Prostate gland (tissue), 2 donors: ENCODE results near the gene GNPAT. TPM values are rescaled to one million over a fixed set of nuclear protein-coding genes. Genes with fewer than 3 reads are reported as not detected.

Experiments
- DNase-seq: peaks from one replicate; pipeline ENCODE4 v3.0.0-alpha.2; 2019; ENCODE audit warnings: low spot score
- H3K27ac ChIP-seq, 2 donors: fragments of 200-600 bp; sonication (generic); 2 replicates each; pipeline ENCODE4 v1.5.1; 2017 to 2019
- H3K27me3 ChIP-seq: fragments of 200-600 bp; sonication (generic); replicated peaks from 2 replicates; pipeline ENCODE4 v1.5.1; 2019; ENCODE audit not compliant: insufficient read depth
- H3K36me3 ChIP-seq, 2 donors: fragments of 200-600 bp; sonication (generic); 1 replicate in 1 of 2; 2 replicates in 1 of 2; pipeline versions ENCODE4 v1.5.1 to v1.8.1; 2017 to 2019
- H3K4me1 ChIP-seq: fragments of 200-600 bp; sonication (generic); replicated peaks from 2 replicates; pipeline ENCODE4 v1.5.1; 2019
- H3K4me3 ChIP-seq, 2 donors: fragments of 200-600 bp; sonication (generic); 2 replicates each; pipeline ENCODE4 v1.5.1; 2017 to 2019
- H3K9me3 ChIP-seq: fragments of 200-600 bp; sonication (generic); 2 replicates; pipeline ENCODE4 v1.5.1; 2017
- POLR2A ChIP-seq: fragments of 450-650 bp; IDR thresholded peaks from one replicate; pipeline ENCODE4 v1.6.1; 2016; ENCODE audit warnings: antibody characterized with exemption, mild to moderate bottlenecking
- POLR2AphosphoS5 ChIP-seq: sonication (generic); formaldehyde crosslinking; IDR thresholded peaks from one replicate; pipeline ENCODE4 v1.6.1; 2017; ENCODE audit warnings: antibody characterized with exemption
- WGBS: methylation state at CpG from one replicate; pipeline ENCODE4 v1.1.5; 2018; 5-methylcytosine and 5-hydroxymethylcytosine counted together
- intact Hi-C: fragments of 100-400 bp; cut with DNase I; formaldehyde crosslinking; loops from one replicate; pipeline ENCODE4 v1.14.2; 2022
- total RNA-seq, 2 donors: library from RNA; depleted of rRNA; stranded (reverse); fragments of >200 nt; gene quantifications; one replicate each; pipeline ENCODE4 v1.1.0, GENCODE V29; 2016
- TF ChIP-seq, protein P1 (sequence below), 4 experiments: fragments of 200-600 bp in 2 of 4; fragments of 450-650 bp in 2 of 4; sonication (generic) in 2 of 4; IDR thresholded peaks; 1 replicate in 3 of 4; 2 replicates in 1 of 4; pipeline ENCODE4 v1.5.1; 2016 to 2019; ENCODE audit warnings: antibody characterized with exemption in 4 of 4, mild to moderate bottlenecking in 2 of 4, moderate library complexity in 2 of 4

The GNPAT gene
- total RNA-seq, 2 donors from 2014 or later, result 40.6 to 45.2 TPM

DNA sequence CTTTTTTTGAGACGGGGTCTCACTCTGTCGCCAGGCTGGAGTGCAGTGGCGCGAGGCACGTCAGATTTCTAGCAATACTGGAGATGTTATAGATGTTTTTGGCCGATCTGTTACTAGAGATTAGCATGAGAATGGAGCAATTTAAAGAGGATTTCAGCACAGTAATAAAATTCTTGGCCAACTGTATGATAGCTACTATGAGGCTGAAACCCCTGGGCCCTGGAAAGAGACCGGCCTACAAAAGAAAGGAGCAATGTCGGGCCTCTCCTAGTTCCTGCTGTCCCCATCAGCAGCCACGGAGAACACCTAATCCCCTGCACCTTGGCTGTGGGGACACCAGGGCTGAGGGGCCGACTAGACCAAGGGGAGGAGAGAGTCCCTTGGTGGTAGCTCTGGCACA is 9.5 kb upstream of the GNPAT start:
- H3K9me3 ChIP-seq, result no peaks in the 10 kb centered on the region
- H3K4me1 ChIP-seq, result no peaks in the 10 kb centered on the region
- DNase-seq, result no peak
- TF ChIP-seq POLR2AphosphoS5 (no peak), POLR2A (no peak)
- TF ChIP-seq, protein P1, sequence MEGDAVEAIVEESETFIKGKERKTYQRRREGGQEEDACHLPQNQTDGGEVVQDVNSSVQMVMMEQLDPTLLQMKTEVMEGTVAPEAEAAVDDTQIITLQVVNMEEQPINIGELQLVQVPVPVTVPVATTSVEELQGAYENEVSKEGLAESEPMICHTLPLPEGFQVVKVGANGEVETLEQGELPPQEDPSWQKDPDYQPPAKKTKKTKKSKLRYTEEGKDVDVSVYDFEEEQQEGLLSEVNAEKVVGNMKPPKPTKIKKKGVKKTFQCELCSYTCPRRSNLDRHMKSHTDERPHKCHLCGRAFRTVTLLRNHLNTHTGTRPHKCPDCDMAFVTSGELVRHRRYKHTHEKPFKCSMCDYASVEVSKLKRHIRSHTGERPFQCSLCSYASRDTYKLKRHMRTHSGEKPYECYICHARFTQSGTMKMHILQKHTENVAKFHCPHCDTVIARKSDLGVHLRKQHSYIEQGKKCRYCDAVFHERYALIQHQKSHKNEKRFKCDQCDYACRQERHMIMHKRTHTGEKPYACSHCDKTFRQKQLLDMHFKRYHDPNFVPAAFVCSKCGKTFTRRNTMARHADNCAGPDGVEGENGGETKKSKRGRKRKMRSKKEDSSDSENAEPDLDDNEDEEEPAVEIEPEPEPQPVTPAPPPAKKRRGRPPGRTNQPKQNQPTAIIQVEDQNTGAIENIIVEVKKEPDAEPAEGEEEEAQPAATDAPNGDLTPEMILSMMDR (IDR thresholded peaks at IDR 0.05), result no peak
- H3K36me3 ChIP-seq, result peaks cover 0 to 1% of the 10 kb centered on the region in 2 donors
- H3K27me3 ChIP-seq, result no peaks in the 10 kb centered on the region
- 92% methylated on average over 10 of the region's 10 CpGs for WGBS
- no peak overlapping the region for H3K27ac ChIP-seq
- intact Hi-C loops, result no loop called here
- no peak overlapping the region for H3K4me3 ChIP-seq

DNA sequence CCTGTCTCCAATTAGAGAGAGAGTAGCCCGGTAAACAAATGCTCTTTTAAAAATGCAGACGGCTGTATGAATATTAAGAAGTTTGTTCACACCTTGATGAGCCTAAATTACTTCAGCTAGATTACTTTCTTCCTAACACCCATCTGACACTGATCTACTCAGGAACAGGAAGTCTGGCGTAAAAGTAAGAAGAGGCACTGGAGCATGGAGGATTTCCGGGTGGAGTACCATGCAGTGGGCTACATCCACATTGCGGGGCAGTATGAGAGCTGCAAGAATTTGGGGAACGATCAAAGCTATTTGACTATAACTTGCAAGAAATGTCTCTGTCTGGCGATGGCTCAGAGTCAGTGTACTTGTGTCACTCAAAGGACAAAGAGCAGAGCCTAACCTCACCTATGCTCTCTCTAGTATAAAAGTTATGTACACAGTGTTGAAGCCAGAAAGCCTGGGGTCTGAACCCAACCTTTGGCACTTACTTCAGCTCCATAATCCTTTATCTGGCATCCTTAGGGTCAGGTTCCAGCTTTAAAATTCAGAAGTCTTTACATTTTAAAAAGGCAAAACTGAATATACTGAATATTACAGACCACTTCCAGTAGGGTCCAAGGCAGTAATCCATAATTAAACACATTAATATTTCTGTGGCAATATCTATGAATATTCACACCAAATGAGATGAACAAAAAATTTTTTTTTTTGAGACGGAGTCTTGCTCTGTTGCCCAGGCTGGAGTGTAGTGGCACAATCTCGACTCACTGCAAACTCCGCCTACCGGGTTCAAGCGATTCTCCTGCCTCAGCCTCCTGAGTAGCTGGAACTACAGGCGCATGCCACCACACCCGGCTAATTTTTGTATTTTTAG is 7.9 kb upstream of the GNPAT start:
- Histone ChIP-seq H3K9me3 (no peaks in the 10 kb centered on the region), H3K4me3 (no peak overlapping the region), H3K36me3 (no peaks in the 10 kb centered on the region), H3K27me3 (no peaks in the 10 kb centered on the region), H3K27ac (no peak overlapping the region), H3K4me1 (no peaks in the 10 kb centered on the region)
- intact Hi-C loops, result no loop called here
- TF ChIP-seq, protein P1 (IDR thresholded peaks at IDR 0.05), result no peak
- TF ChIP-seq POLR2A (no peak), POLR2AphosphoS5 (no peak)
- WGBS, result 88% methylated on average over 14 of the region's 14 CpGs
- DNase-seq, result no peak

DNA sequence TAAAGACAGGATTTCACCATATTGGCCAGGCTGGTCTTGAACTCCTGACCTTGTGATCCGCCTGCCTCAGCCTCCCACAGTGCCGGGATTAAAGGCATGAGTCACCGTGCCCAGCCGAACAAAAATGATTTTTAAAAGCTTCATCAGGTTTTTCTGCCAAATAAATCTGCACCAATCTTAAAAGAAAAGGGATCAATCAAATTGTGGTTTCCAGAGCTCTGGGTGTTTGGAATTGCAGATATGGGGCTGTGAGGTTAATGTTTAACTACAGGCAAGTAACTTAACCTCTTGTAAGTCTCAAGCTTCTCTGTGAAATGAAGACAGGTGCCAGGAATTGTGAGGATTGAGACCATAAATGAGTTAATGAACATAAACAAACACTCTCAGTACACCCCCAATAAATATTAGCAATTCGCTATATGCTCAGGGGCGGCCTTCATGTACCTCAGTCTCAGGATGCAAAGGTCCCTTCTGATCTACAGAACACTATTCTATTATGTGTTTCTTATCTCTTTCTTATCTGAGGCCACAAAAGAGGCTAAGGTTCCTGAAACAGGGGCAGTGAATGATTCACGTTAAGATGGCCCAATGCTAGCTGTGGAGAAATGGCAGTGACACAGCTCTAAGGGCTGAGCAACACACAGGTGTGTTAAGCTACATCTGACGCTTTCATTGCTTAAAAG is 7.1 kb upstream of the GNPAT start:
- TF ChIP-seq POLR2AphosphoS5 (no peak), POLR2A (no peak)
- TF ChIP-seq, protein P1 (IDR thresholded peaks at IDR 0.05), result no peak
- intact Hi-C loops, result no loop called here
- Histone ChIP-seq H3K36me3 (no peaks in the 10 kb centered on the region), H3K9me3 (no peaks in the 10 kb centered on the region), H3K27me3 (no peaks in the 10 kb centered on the region), H3K27ac (no peak overlapping the region), H3K4me3 (no peak overlapping the region), H3K4me1 (no peaks in the 10 kb centered on the region)
- 55% methylated on average over 8 of the region's 8 CpGs for WGBS
- no peak for DNase-seq

DNA sequence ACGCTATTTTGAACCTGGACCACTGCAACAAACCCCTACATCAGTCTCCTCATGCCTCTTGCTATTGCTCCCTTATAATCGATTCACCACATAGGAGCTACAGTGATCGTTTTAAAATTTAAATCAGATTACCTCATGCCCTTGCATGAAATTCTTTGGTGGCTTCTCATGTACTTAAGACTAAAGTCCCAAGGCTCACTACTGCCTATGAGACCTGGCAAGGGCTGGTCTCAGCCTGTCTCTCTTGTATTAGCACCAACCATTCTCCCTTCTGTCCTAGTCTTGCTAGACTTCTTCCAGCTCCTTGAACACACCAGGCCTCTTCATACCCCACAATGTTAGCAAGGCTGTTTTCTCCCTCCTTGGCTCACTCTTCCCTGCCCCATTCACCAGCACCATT is 6.5 kb upstream of the GNPAT start:
- Histone ChIP-seq H3K36me3 (no peaks in the 10 kb centered on the region), H3K27me3 (no peaks in the 10 kb centered on the region), H3K27ac (no peak overlapping the region), H3K4me3 (no peak overlapping the region), H3K4me1 (no peaks in the 10 kb centered on the region), H3K9me3 (no peaks in the 10 kb centered on the region)
- 80% methylated on average over 3 of the region's 3 CpGs for WGBS
- intact Hi-C loops, result no loop called here
- no peak for TF ChIP-seq POLR2A
- TF ChIP-seq POLR2AphosphoS5, result no peak
- TF ChIP-seq, protein P1 (IDR thresholded peaks at IDR 0.05), result no peak
- DNase-seq, result no peak
